ENCODE measurements around the gene TNKS1BP1.
A peak's percentile ranks its signal among the peaks of the same experiment; 100 is the strongest.
"Not testable (repeated sequence)": the region's sequence is repeated elsewhere in the genome, so short reads cannot be mapped to it uniquely, and the experiment has no call there.

Gene TNKS1BP1

GRCh38 chr11:57283231-57283990, 41.3 kb downstream of the TNKS1BP1 start:
- DNase-seq = no peak

DNA sequence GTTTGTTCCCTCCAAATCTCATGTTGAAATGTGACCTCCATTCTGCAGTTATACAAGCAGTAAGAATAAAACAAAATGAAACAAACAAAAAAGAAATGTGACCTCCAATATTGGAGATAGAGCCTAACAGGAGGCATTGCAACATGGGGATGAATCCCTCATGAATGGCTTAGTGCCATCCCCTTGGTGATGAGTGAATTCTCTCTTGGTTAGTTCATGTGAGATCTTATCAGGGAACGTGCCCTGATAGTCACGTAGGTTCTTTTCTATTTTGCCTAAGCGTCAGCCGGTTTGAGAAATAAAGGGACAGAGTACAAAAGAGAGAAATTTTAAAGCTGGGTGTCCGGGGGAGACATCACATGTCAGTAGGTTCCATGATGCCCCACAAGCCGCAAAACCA, 43.2 kb downstream of the TNKS1BP1 start:
- not testable (repeated sequence) for DNase-seq

- no peak for DNase-seq
Observed at GRCh38 chr11:57279116-57279515, 45.6 kb downstream of the TNKS1BP1 start.

DNA sequence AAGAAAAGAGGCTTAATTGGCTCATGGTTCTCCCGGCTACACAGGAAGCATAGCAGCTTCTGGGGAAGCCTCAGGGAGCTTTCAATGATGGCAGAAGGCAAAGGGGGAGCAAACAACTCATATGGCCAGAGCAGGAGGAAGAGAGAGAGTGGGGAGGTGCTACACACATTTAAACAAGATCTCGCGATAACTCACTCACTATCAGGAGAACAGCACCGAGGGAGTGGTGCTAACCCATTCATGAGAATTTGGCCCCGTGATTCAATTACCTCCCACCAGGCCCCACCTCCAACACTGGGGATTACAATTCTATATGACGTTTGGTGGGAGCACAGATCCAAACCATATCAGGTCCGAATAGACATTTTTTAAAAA, 46.0 kb downstream of the TNKS1BP1 start:
- DNase-seq = no peak

GRCh38 chr11:57277845-57278720, 46.7 kb downstream of the TNKS1BP1 start:
- peak; percentile 43 for DNase-seq

DNA sequence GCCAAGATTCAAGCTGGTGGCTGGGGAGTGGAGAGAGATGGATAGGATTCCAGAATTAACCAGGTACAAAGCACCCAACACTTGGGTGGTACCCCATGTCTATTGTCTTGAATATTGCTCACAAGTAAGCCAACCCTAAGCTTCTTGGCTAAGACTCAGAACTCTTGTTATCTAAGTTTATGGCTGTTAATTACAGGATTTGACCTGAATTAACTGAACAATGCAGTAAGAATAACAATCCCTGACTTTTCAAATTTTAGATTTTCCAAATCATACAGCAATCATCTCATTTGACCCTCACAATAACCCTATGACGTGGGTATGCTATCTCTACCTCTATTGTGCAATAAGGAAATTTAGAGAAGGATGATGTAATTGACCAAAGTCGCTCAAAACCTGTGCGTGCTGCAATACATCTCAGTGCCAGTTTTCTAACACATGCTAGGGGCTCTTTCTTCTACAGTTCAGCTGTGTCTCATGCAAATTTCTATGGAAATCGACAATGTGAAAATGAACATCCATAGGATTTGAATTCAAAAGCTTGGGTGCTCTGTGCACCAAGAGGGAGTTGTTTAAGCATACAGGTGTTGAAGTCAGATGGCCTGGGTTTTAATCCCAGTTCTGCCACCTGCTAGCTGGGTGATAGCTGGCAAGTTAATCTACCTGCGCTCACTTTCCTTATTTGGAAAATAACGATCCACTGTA, 47.6 kb downstream of the TNKS1BP1 start:
- DNase-seq = no peak

- no peak for DNase-seq
Observed at GRCh38 chr11:57276169-57276970, 48.4 kb downstream of the TNKS1BP1 start.

DNA sequence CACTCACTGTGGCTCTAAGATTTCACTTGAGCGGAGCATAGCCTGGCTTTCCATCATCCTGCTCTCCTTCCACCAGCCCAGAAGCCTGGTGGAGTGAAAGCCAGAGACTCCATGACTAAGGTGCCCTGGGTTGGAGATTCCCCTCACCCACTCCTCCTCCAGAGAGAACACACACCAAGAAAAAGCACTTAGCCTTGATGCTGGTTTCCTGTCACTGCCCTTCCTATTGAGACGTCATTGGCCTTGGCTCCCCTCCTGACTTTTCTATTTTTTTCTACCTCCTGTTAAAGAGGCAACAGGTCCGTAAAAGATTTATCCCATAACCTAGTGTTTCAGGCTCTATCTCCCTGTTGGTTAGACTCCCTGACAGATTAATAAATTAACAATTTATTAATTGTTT, 49.2 kb downstream of the TNKS1BP1 start:
- no peak for DNase-seq

DNA sequence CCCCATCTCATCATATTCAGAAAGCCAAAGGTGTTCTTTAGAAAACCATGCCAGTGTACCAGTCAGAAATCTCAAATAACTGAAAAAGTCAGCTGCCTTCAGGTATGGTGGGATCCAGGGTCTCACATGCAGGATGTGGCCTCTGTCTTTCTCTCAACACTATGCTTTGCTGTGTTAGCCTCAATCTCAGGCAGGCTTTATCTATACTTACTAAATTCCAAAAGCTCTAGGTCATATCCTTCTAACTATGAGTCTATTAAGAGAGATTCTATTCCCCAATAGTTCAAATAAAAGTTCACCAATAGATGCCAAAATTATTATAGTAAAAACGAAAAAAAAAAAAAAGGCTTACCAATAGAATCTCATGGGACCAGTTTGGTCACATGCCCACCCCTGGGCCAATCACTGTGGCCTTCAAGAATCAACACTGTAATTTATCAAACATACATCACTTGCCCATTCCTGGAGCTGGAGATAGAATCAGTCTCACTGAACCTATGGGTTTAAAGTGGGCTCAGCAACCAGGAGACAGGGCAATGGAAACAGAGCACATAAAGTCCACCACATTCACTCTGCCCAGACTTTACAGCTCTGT, 49.8 kb downstream of the TNKS1BP1 start:
- DNase-seq = no peak

GRCh38 chr11:57273448-57274058, 51.2 kb downstream of the TNKS1BP1 start:
- DNase-seq = no peak

DNA sequence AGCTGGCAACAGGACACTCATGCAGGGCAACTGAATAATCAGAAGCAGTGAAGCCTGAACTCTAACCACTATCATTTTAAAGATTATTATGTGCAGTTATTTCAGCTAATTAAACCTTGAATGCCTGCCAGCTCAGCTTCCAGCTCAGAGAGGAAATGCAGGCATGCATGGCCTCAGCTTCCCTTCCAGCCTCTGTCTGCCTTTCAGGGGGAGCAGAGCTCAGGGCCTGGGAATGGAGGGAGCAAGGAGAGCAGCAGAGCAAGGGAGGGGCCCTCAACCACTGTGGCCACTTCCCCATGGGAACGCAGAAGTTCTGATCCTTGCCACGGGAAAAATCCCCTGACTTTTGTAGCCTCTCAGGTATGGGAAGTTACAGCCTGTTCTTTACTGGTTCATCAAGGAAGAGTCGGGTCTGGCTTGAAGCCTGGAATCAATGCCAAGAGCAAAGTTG, 55.2 kb downstream of the TNKS1BP1 start:
- no peak for DNase-seq

GRCh38 chr11:57266157-57266556, 58.6 kb downstream of the TNKS1BP1 start:
- no peak for DNase-seq

- DNase-seq = no peak
Observed at GRCh38 chr11:57263351-57263750, 61.4 kb downstream of the TNKS1BP1 start.

GRCh38 chr11:57262157-57262556, 62.6 kb downstream of the TNKS1BP1 start:
- DNase-seq = no peak

DNA sequence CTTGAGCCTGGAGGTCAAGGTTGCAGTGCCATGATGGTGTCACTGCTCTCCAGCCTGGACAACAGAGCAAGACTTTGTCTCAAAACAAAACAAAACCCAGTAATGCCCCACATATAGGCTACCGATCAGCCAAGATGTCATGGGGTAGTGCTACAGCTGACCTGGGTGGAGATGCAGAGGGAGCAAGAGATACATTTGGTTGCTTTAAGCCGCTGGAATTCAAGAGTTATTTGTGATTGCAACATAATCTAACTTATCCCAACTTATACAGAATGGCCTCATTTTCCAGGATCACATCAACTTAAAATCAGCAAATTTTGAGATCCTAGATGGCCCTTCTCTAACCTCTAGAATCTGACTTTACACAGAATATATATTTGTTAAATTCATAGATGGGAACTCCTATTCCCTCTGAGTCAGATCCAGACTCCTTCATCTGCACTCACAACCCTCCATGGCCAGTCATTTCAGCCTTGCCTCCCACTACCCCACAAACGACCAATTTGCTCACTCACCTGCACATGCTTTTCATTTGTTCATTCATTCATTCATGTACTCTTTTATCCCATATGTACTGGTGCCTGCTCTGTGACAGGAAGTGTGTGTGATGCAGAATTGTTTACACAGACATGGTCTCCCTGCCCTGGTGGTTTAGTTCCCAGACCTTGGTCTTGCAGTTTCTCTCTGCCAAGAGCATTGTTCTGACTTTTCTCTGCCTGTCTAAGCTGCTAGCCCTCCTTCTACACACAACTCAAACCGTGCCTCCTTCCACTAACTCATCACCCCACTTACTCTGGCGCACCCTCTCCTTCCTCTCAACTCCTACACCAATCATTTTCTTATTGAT, 63.6 kb downstream of the TNKS1BP1 start:
- no peak for DNase-seq

GRCh38 chr11:57256119-57256518, 68.6 kb downstream of the TNKS1BP1 start:
- DNase-seq = no peak

DNA sequence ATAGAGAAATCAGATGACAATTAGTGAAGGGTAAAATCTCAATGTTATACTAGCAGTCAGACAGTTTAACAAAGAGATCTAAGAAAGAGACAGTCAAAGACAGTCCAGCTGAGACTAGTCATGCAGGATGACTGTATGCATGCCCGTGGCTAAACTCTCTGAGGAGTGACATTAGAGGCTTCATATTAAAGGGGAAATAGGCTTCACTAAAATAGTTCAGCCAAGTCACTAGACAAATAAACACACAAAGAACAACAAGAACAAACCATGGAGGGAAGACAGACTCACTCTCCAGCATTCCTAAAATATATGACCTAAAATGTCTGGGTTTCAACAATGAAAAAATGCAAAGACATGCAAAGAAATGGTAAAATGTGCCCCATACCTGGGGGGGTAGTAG, 69.1 kb downstream of the TNKS1BP1 start:
- DNase-seq = no peak

DNA sequence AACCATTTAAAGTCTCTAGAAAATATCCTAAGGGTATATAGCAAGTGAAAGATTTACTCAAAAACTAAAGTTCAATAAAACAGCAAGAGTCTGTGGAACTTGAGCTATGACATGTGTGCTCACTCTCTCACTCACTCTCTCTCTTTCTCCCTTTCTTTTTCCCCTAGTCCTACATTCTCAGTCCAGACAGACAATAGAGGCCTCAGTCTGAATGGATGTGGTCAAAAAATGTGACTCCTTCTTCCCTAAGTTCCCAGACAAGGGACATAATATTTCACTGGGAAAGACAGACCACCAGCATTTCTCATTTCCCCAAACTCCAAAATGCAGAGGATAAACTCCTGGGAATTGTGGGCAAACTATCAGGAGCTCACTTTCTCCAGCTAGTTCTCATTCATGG, 70.1 kb downstream of the TNKS1BP1 start:
- no peak for DNase-seq

DNA sequence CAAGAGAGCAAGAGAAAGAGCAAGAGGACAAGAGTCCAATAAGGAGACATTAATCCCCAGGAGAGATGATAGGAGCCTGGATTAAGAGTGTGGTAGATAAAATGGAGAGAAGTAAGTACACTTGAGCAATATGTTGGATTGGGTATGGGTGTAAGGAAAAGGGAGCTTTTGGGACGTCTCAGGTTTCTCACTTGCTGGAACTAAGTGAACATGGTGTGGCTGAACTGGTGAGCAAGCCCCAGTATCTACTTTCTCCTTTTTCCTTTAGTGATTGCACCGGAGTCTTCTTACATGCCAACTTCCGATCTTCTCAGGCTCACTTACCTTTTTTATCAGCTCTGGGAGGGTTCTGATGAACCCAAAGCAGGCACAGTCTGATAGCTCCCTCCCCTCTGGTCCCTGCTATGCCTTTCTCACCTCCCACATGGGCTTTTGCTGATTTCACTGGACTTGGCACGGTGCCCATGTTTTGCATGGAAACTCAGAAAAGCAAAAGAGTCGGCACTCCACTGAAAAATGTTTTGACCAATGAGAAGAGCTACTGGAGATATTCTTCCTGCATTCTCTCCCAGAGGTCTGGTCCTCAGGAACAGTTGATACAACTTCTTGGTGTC, 73.2 kb downstream of the TNKS1BP1 start:
- peak; percentile 5 for DNase-seq

DNA sequence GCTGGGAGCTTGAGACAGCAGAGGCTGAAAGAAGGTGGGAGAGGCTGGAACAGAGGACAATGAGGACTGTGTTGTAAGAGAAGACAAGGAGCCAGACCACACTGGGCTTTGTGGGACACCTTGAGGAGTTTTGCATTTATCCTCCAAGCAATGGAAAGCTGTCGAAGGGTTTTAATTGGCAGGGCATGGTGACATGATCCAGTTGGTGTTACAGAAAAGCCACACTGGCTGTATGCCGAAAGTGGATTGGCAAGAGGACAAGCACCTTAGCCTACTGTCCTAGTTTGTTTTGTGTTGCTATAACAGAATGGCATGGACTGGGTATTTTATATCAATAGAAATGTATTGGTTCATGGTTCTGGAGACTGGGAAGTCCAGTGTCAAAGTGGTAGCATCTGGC, 73.7 kb downstream of the TNKS1BP1 start:
- no peak for DNase-seq
